Embryonic facial prominence (tissue), 1 donor: ENCODE results near the gene CGB5.

Experiments
- DNase-seq: peaks from one replicate; pipeline ENCODE4 v3.0.0-alpha.2; 2016; ENCODE audit errors: extremely low spot score

CGB5 gene

GRCh38 chr19:49085020-49085867 lies 41.6 kb downstream of the CGB5 start, which contains the start of gene SNRNP70:
Gene SNRNP70, plus strand, starts transcription at chr19:49085451. Its CDS starts 964 bp downstream, at chr19:49086415.
- DNase-seq = peak; percentile 100

- no peak for DNase-seq
Observed at GRCh38 chr19:49085868-49086232, 42.2 kb downstream of the CGB5 start.

- no peak for DNase-seq
Observed at GRCh38 chr19:49086296-49086695, 42.6 kb downstream of the CGB5 start.

- no peak for DNase-seq
Observed at GRCh38 chr19:49091391-49092038, 47.9 kb downstream of the CGB5 start.

GRCh38 chr19:49092686-49093085 lies 49.0 kb downstream of the CGB5 start:
- no peak for DNase-seq
